Measurements from ENCODE around the gene MTO1.
"Not testable (repeated sequence)": the region's sequence is repeated elsewhere in the genome, so short reads cannot be mapped to it uniquely, and the experiment has no call there.

MTO1 gene

DNA sequence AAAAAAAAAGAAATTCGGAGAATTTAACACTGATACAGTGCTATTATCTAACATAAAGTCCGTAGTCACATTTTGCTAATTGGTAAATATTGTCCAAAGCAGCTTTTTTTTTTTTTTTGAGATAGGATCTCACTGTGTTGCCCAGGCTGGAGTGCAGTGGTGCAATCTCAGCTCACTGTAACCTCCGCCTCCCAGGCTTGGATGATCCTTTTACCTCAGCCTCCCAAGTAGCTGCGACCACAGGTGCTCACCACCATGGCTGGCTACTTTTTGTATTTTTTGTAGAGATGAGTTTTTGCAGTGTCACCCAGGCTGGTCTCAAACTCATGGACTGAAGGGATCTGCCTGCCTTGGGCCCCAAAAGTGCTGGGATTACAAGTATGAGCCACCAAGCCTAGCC lies 15.9 kb downstream of the MTO1 start:
- no peaks in the 10 kb centered on the region for H3K27me3 Mint-ChIP-seq (ENCODE audit: low read depth)
- H3K27ac Mint-ChIP-seq = no peak overlapping the region
- no peak overlapping the region for H3K4me3 Mint-ChIP-seq
- peaks cover 6% of the 10 kb centered on the region for H3K4me1 Mint-ChIP-seq (ENCODE audit: low read depth)
- no peaks in the 10 kb centered on the region for H3K9me3 Mint-ChIP-seq
- peaks cover 35% of the 10 kb centered on the region for H3K36me3 Mint-ChIP-seq (ENCODE audit: low read depth)

DNA sequence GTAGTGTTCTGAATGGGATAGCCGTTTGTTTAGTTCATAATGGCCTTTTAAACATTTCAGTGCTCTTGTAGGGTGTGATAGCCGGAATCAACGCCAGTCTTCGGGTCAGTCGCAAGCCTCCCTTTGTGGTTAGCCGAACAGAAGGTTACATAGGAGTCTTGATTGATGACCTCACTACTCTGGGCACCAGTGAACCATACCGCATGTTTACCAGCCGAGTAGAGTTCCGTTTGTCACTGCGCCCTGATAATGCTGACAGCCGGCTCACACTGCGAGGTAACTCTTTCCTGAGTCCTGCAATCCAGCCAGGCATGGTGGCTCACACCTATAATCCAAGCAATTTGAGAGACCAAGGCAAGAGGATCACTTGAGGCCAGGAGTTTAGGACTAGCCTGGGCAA lies 20.4 kb downstream of the MTO1 start:
- Mint-ChIP-seq H3K4me1 (ENCODE audit: low read depth) (peaks cover 4% of the 10 kb centered on the region), H3K27me3 (ENCODE audit: low read depth) (no peaks in the 10 kb centered on the region), H3K27ac (no peak overlapping the region), H3K36me3 (ENCODE audit: low read depth) (peaks cover 38% of the 10 kb centered on the region), H3K4me3 (no peak overlapping the region), H3K9me3 (no peaks in the 10 kb centered on the region)

DNA sequence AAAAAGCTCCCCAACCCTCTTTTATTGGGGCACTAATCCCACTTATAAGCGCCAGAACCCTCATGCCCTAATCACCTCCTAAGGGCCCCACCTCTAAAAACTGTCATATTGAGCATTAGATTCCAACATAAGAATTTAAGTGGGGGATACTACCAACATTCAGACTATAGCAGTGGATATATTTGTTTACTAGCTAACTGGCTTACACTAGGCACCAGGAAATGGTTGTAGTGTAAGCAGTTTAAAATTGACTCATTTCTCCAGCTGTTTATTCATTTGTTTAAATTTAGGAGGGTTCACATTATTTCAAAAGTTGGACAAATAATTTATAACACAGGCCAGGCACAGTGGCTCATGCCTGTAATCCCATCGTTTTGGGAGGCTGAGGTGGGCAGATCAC lies 22.9 kb downstream of the MTO1 start:
- Mint-ChIP-seq H3K4me3 (no peak overlapping the region), H3K4me1 (ENCODE audit: low read depth) (peaks cover 4% of the 10 kb centered on the region), H3K36me3 (ENCODE audit: low read depth) (peaks cover 48% of the 10 kb centered on the region), H3K9me3 (no peaks in the 10 kb centered on the region), H3K27me3 (ENCODE audit: low read depth) (no peaks in the 10 kb centered on the region), H3K27ac (peak overlapping the region; percentile 31)

GRCh38 chr6:73487473-73487872 lies 25.9 kb downstream of the MTO1 start:
- H3K9me3 Mint-ChIP-seq = no peaks in the 10 kb centered on the region
- H3K36me3 Mint-ChIP-seq (ENCODE audit: low read depth) = peaks cover 49% of the 10 kb centered on the region
- H3K4me3 Mint-ChIP-seq = no peak overlapping the region
- H3K27ac Mint-ChIP-seq = no peak overlapping the region
- H3K27me3 Mint-ChIP-seq (ENCODE audit: low read depth) = no peaks in the 10 kb centered on the region
- H3K4me1 Mint-ChIP-seq (ENCODE audit: low read depth) = peaks cover 2% of the 10 kb centered on the region

DNA sequence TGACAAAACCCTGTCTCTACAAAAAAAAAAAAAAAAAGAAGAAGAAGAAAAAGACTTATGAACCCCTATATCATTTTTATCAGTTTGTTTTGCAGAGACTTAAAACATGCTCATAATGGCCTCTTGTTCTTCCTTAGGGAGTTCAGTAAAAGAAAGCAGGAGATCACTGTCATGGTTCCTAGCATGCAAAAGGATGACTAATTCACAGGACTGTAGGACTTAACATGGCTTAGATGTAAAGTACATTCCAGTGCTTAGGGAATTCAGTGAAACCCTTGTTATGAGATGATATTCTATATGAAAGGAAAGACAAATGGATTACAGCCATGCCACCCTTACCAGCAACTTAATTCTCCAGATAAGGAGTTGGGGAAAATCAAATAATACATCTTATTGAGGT lies 29.8 kb downstream of the MTO1 start:
- H3K9me3 Mint-ChIP-seq = no peaks in the 10 kb centered on the region
- H3K27me3 Mint-ChIP-seq (ENCODE audit: low read depth) = no peaks in the 10 kb centered on the region
- H3K36me3 Mint-ChIP-seq (ENCODE audit: low read depth) = peaks cover 41% of the 10 kb centered on the region
- H3K4me3 Mint-ChIP-seq = no peak overlapping the region
- peaks cover 2% of the 10 kb centered on the region for H3K4me1 Mint-ChIP-seq (ENCODE audit: low read depth)
- no peak overlapping the region for H3K27ac Mint-ChIP-seq

- Mint-ChIP-seq H3K36me3 (ENCODE audit: low read depth) (peaks cover 22% of the 10 kb centered on the region), H3K27ac (no peak overlapping the region), H3K9me3 (no peaks in the 10 kb centered on the region)
Measured at GRCh38 chr6:73497915-73498314, 36.4 kb downstream of the MTO1 start.

DNA sequence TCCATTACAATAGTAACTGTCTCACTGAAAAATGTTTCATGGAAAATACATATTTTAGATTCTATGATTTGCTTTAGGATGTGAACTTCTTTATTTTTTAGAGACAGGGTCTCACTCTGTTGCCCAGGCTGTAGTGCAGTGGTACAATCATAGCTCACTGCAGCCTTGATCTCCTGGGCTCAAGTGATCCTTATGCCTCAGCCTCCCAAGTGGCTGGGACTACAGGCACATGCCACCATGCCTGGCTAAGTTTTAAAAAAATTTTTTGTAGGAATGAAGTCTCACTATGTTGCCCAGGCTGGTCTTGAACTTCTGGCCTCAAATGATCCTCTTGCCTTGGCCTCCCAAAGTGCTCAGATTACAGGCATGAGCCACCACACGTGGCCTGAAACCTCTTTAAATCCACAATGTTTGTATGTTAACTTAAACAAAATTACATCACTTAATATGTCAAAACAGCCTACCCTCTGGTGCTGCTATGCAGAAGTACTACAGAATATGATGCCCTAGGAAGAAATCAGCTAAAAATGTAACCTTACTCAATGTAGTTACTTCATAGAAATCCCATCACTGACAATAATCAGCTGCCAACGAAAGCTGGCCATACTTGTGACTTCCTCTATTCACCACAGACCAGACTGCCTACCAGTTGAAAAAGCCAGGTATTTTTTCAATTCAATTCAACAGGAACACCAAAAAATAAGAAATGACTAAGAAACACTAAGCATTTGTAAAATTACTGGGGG lies 41.7 kb downstream of the MTO1 start:
- Mint-ChIP-seq H3K27ac (no peak overlapping the region), H3K27me3 (ENCODE audit: low read depth) (no peaks in the 10 kb centered on the region), H3K9me3 (no peaks in the 10 kb centered on the region), H3K4me3 (no peak overlapping the region), H3K36me3 (ENCODE audit: low read depth) (peaks cover 25% of the 10 kb centered on the region), H3K4me1 (ENCODE audit: low read depth) (no peaks in the 10 kb centered on the region)

More at GRCh38 chr6:73497915-73498314, 36.4 kb downstream of the MTO1 start:
- no peaks in the 10 kb centered on the region for H3K27me3 Mint-ChIP-seq (ENCODE audit: low read depth)
- no peaks in the 10 kb centered on the region for H3K4me1 Mint-ChIP-seq (ENCODE audit: low read depth)
- no peak overlapping the region for H3K4me3 Mint-ChIP-seq

GRCh38 chr6:73504160-73504559 lies 42.6 kb downstream of the MTO1 start:
- Mint-ChIP-seq H3K36me3 (ENCODE audit: low read depth) (peaks cover 23% of the 10 kb centered on the region), H3K27ac (no peak overlapping the region), H3K27me3 (ENCODE audit: low read depth) (no peaks in the 10 kb centered on the region)

DNA sequence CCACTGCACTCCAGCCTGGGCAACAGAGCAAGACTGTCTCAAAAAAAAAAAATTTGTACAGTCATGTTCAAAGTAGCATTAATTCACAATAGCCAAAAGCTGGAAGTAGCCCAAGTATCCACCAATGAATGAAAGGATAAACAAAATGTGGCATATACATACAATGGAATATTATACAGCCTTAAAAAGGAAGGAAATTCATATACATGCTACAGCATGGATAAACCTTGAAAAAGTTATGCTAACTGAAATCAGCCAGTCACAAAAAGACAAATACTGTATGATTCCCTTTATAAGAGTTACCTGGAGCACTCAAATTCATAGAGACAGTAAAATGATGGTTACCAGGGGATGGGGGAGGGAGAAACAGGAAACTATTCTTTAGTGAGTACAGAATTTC lies 43.6 kb downstream of the MTO1 start:
- no peaks in the 10 kb centered on the region for H3K4me1 Mint-ChIP-seq (ENCODE audit: low read depth)
- no peak overlapping the region for H3K4me3 Mint-ChIP-seq
- no peaks in the 10 kb centered on the region for H3K27me3 Mint-ChIP-seq (ENCODE audit: low read depth)
- peaks cover 23% of the 10 kb centered on the region for H3K36me3 Mint-ChIP-seq (ENCODE audit: low read depth)
- H3K9me3 Mint-ChIP-seq = no peaks in the 10 kb centered on the region
- no peak overlapping the region for H3K27ac Mint-ChIP-seq

More at GRCh38 chr6:73504160-73504559, 42.6 kb downstream of the MTO1 start:
- H3K9me3 Mint-ChIP-seq = no peaks in the 10 kb centered on the region
- H3K4me1 Mint-ChIP-seq (ENCODE audit: low read depth) = no peaks in the 10 kb centered on the region
- H3K4me3 Mint-ChIP-seq = no peak overlapping the region

- H3K36me3 Mint-ChIP-seq (ENCODE audit: low read depth) = peaks cover 21% of the 10 kb centered on the region
- H3K9me3 Mint-ChIP-seq; H3K4me3 Mint-ChIP-seq; H3K4me1 Mint-ChIP-seq (ENCODE audit: low read depth); H3K27me3 Mint-ChIP-seq (ENCODE audit: low read depth); H3K27ac Mint-ChIP-seq: not testable (repeated sequence)
Measured at GRCh38 chr6:73505705-73506104, 44.2 kb downstream of the MTO1 start.

- no peak overlapping the region for H3K27ac Mint-ChIP-seq
- H3K9me3 Mint-ChIP-seq = no peaks in the 10 kb centered on the region
- no peaks in the 10 kb centered on the region for H3K27me3 Mint-ChIP-seq (ENCODE audit: low read depth)
- H3K4me3 Mint-ChIP-seq = no peak overlapping the region
- no peaks in the 10 kb centered on the region for H3K4me1 Mint-ChIP-seq (ENCODE audit: low read depth)
- H3K36me3 Mint-ChIP-seq (ENCODE audit: low read depth) = peaks cover 19% of the 10 kb centered on the region
Measured at GRCh38 chr6:73506246-73506645, 44.7 kb downstream of the MTO1 start.

- Mint-ChIP-seq H3K4me1 (ENCODE audit: low read depth) (peaks cover 4% of the 10 kb centered on the region), H3K27ac (no peak overlapping the region), H3K36me3 (ENCODE audit: low read depth) (peaks cover 15% of the 10 kb centered on the region), H3K4me3 (no peak overlapping the region), H3K27me3 (ENCODE audit: low read depth) (no peaks in the 10 kb centered on the region), H3K9me3 (no peaks in the 10 kb centered on the region)
Measured at GRCh38 chr6:73508776-73509175, 47.2 kb downstream of the MTO1 start.

- H3K4me3 Mint-ChIP-seq = no peak overlapping the region
- H3K27me3 Mint-ChIP-seq (ENCODE audit: low read depth) = no peaks in the 10 kb centered on the region
- no peak overlapping the region for H3K27ac Mint-ChIP-seq
- peaks cover 14% of the 10 kb centered on the region for H3K36me3 Mint-ChIP-seq (ENCODE audit: low read depth)
- peaks cover 6% of the 10 kb centered on the region for H3K4me1 Mint-ChIP-seq (ENCODE audit: low read depth)
- H3K9me3 Mint-ChIP-seq = no peaks in the 10 kb centered on the region
Measured at GRCh38 chr6:73509851-73510250, 48.3 kb downstream of the MTO1 start.

GRCh38 chr6:73511796-73512195 lies 50.3 kb downstream of the MTO1 start:
- Mint-ChIP-seq H3K27me3 (ENCODE audit: low read depth) (no peaks in the 10 kb centered on the region), H3K9me3 (no peaks in the 10 kb centered on the region), H3K4me3 (no peak overlapping the region), H3K36me3 (ENCODE audit: low read depth) (peaks cover 31% of the 10 kb centered on the region), H3K27ac (no peak overlapping the region), H3K4me1 (ENCODE audit: low read depth) (peaks cover 23% of the 10 kb centered on the region)

DNA sequence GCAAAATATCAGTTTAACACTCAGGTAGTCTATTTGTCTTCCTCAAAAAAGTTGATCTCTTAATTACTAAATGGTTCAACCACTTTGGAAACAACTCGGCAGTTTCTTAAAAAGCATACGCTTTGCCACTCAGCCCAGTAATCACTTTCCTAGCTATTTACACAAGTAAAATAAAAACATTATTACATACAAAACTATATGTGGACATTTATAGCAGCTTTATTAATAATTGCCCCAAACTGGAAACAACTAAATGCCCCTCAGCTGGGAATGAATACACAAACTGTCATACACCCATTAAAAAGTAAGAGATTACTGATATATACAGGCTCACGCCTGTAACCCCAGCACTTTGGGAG lies 51.9 kb downstream of the MTO1 start:
- no peaks in the 10 kb centered on the region for H3K9me3 Mint-ChIP-seq
- H3K4me3 Mint-ChIP-seq = no peak overlapping the region
- H3K27ac Mint-ChIP-seq = no peak overlapping the region
- no peaks in the 10 kb centered on the region for H3K27me3 Mint-ChIP-seq (ENCODE audit: low read depth)
- peaks cover 44% of the 10 kb centered on the region for H3K36me3 Mint-ChIP-seq (ENCODE audit: low read depth)
- peaks cover 33% of the 10 kb centered on the region for H3K4me1 Mint-ChIP-seq (ENCODE audit: low read depth)

DNA sequence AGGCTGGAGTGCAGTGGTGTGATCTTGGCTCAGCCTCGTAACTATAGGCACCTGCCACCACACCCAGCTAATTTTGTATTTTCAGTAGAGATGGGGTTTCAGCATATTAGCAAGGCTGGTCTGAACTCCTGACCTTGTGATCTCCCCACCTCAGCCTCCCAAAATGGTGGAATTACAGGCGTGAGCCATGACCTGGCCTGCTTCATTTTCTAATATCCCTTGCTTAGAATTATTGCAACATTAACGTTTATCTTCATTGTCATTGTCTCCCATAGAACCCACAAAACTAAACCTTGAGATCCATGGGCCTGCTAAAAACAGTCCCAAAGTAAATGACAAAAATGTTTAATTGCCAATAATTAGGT lies 53.2 kb downstream of the MTO1 start:
- H3K36me3 Mint-ChIP-seq (ENCODE audit: low read depth) = peaks cover 57% of the 10 kb centered on the region
- H3K4me3 Mint-ChIP-seq = no peak overlapping the region

More for the DNA sequence above, 53.2 kb downstream of the MTO1 start:
- Mint-ChIP-seq H3K27ac (peak overlapping the region; percentile 80), H3K9me3 (no peaks in the 10 kb centered on the region), H3K4me1 (ENCODE audit: low read depth) (peaks cover 43% of the 10 kb centered on the region), H3K27me3 (ENCODE audit: low read depth) (no peaks in the 10 kb centered on the region)

Measured in T-helper 1 cell treated with Interleukin-12 subunit alpha and Interleukin-12 subunit beta and Interleukin-4 antibody, amounts not matched to agents 30 μg/mL and 1 μg/mL, for 36 hours (primary cell).